MM.1S (cell line): ENCODE results near the gene COMMD4.
"Not testable (repeated sequence)": the region's sequence is repeated elsewhere in the genome, so short reads cannot be mapped to it uniquely, and the experiment has no call there.

Source experiments
- DNase-seq: peaks from one replicate; pipeline ENCODE4 v3.0.0-alpha.2; 2015
- H2AFZ ChIP-seq: fragments of 300-600 bp; sonication (generic); 2 replicates; pipeline ENCODE4 v1.6.0; 2016; ENCODE audit warnings: antibody characterized with exemption, low read length
- H3F3A ChIP-seq: fragments of 300-600 bp; sonication (generic); 2 replicates; pipeline ENCODE4 v1.6.1; 2016; ENCODE audit warnings: mild to moderate bottlenecking, antibody characterized with exemption, low read length, moderate library complexity, mixed read lengths; ENCODE audit not compliant: insufficient read depth
- H3K27ac ChIP-seq: fragments of 300-600 bp; sonication (generic); 2 replicates; pipeline ENCODE4 v1.5.1; 2016; ENCODE audit warnings: mild to moderate bottlenecking, low read length
- H3K27me3 ChIP-seq: fragments of 300-600 bp; sonication (generic); replicated peaks from 2 replicates; pipeline ENCODE4 v1.6.0; 2016; ENCODE audit warnings: low read length; ENCODE audit not compliant: insufficient read depth
- H3K36me3 ChIP-seq: fragments of 300-600 bp; sonication (generic); replicated peaks from 2 replicates; pipeline ENCODE4 v1.6.1; 2016; ENCODE audit warnings: mild to moderate bottlenecking, low read length, mixed read lengths; ENCODE audit not compliant: insufficient read depth
- H3K4me1 ChIP-seq: fragments of 300-600 bp; sonication (generic); 2 replicates; pipeline ENCODE4 v1.6.1; 2016; ENCODE audit warnings: low read length, mixed read lengths
- H3K4me2 ChIP-seq: fragments of 300-600 bp; sonication (generic); 2 replicates; pipeline ENCODE4 v1.6.0; 2016; ENCODE audit warnings: low read depth, low read length
- H3K4me3 ChIP-seq: fragments of 300-600 bp; sonication (generic); 2 replicates; pipeline ENCODE4 v1.5.1; 2016; ENCODE audit warnings: low read length, mixed read lengths
- H3K79me2 ChIP-seq: fragments of 300-600 bp; sonication (generic); 2 replicates; pipeline ENCODE4 v1.6.1; 2016; ENCODE audit warnings: mixed run types, low read length, mixed read lengths
- H3K9ac ChIP-seq: fragments of 300-600 bp; sonication (generic); 2 replicates; pipeline ENCODE4 v1.6.1; 2016; ENCODE audit warnings: low read length, mixed read lengths
- H3K9me2 ChIP-seq: fragments of 300-600 bp; sonication (generic); replicated peaks from 2 replicates; pipeline ENCODE4 v1.6.1; 2016; ENCODE audit warnings: mild to moderate bottlenecking, low read length, mixed read lengths; ENCODE audit not compliant: insufficient read depth
- H3K9me3 ChIP-seq: fragments of 300-600 bp; sonication (generic); replicated peaks from 2 replicates; pipeline ENCODE4 v1.6.1; 2016; ENCODE audit warnings: mild to moderate bottlenecking, low read length, mixed read lengths; ENCODE audit not compliant: insufficient read depth
- H4K20me1 ChIP-seq: fragments of 300-600 bp; sonication (generic); 2 replicates; pipeline ENCODE4 v1.6.1; 2016; ENCODE audit warnings: mild to moderate bottlenecking, low read length, moderate library complexity, mixed read lengths; ENCODE audit not compliant: insufficient read depth
- CTCF ChIP-seq: fragments of 300-600 bp; sonication (generic); IDR thresholded peaks from 2 replicates; pipeline ENCODE4 v1.5.1; 2016; ENCODE audit warnings: antibody characterized with exemption, low read length, mixed read lengths
- EZH2 ChIP-seq: fragments of 300-600 bp; sonication (generic); optimal IDR thresholded peaks from 2 replicates; pipeline ENCODE3; 2017; ENCODE audit warnings: low read depth, mild to moderate bottlenecking, antibody characterized with exemption, low read length, mixed read lengths
- EZH2phosphoT487 ChIP-seq: fragments of 300-600 bp; sonication (generic); IDR thresholded peaks from 2 replicates; pipeline ENCODE4 v1.6.1; 2018; ENCODE audit warnings: antibody characterized with exemption, low read length

Gene COMMD4

GRCh38 chr15:75327491-75327890 lies 8.4 kb upstream of the COMMD4 start:
- H2AFZ ChIP-seq: no peak overlapping the region
- no peaks in the 10 kb centered on the region for H3K4me1 ChIP-seq
- H3K36me3 ChIP-seq: no peaks in the 10 kb centered on the region
- no peaks in the 10 kb centered on the region for H3K79me2 ChIP-seq
- H3K9ac ChIP-seq: no peak overlapping the region
- H3K4me2 ChIP-seq: no peak overlapping the region
- H3K27me3 ChIP-seq: no peaks in the 10 kb centered on the region
- H3K9me3 ChIP-seq: no peaks in the 10 kb centered on the region
- H3K9me2 ChIP-seq: no peaks in the 10 kb centered on the region
- H4K20me1 ChIP-seq: no peaks in the 10 kb centered on the region
- no peak overlapping the region for H3K27ac ChIP-seq
- H3F3A ChIP-seq: no peaks in the 10 kb centered on the region
- no peak for DNase-seq
- TF ChIP-seq EZH2phosphoT487: no peak
- no peak for TF ChIP-seq EZH2
- TF ChIP-seq CTCF: no peak
- H3K4me3 ChIP-seq: no peak overlapping the region

GRCh38 chr15:75328493-75329314 lies 7.2 kb upstream of the COMMD4 start:
- Histone ChIP-seq H3K4me1 (no peaks in the 10 kb centered on the region), H3K36me3 (no peaks in the 10 kb centered on the region), H3K9me3 (no peaks in the 10 kb centered on the region), H3F3A (peaks cover 4% of the 10 kb centered on the region), H3K27ac (no peak overlapping the region), H3K9ac (no peak overlapping the region), H3K4me3 (no peak overlapping the region), H2AFZ (no peak overlapping the region), H3K9me2 (no peaks in the 10 kb centered on the region), H3K4me2 (no peak overlapping the region), H3K27me3 (no peaks in the 10 kb centered on the region), H3K79me2 (no peaks in the 10 kb centered on the region), H4K20me1 (no peaks in the 10 kb centered on the region)
- TF ChIP-seq CTCF (no peak), EZH2 (no peak), EZH2phosphoT487 (no peak)
- DNase-seq: no peak

- no peaks in the 10 kb centered on the region for H3K79me2 ChIP-seq
- no peak overlapping the region for H3K4me3 ChIP-seq
- no peaks in the 10 kb centered on the region for H3K9me2 ChIP-seq
- no peaks in the 10 kb centered on the region for H4K20me1 ChIP-seq
- H2AFZ ChIP-seq: no peak overlapping the region
- no peak overlapping the region for H3K9ac ChIP-seq
- H3K9me3 ChIP-seq: no peaks in the 10 kb centered on the region
- TF ChIP-seq CTCF (no peak), EZH2phosphoT487 (no peak), EZH2 (no peak)
- no peaks in the 10 kb centered on the region for H3K36me3 ChIP-seq
- no peak overlapping the region for H3K4me2 ChIP-seq
- peaks cover 13% of the 10 kb centered on the region for H3F3A ChIP-seq
- no peak overlapping the region for H3K27ac ChIP-seq
- no peaks in the 10 kb centered on the region for H3K27me3 ChIP-seq
- DNase-seq: no peak
- H3K4me1 ChIP-seq: no peaks in the 10 kb centered on the region
Observed at GRCh38 chr15:75329571-75329970, 6.3 kb upstream of the COMMD4 start.

GRCh38 chr15:75332093-75332492 lies 3.8 kb upstream of the COMMD4 start:
- H3K9me2 ChIP-seq, DNase-seq, H3K4me2 ChIP-seq, H3K36me3 ChIP-seq, H3K9me3 ChIP-seq, H3K27ac ChIP-seq, H3K4me3 ChIP-seq, H3K27me3 ChIP-seq, H3K9ac ChIP-seq, H2AFZ ChIP-seq, H4K20me1 ChIP-seq: not testable (repeated sequence)
- peaks cover 10% of the 10 kb centered on the region; the same call in 1 of the 2 replicates for H3K4me1 ChIP-seq
- peaks cover 14% of the 10 kb centered on the region for H3F3A ChIP-seq
- H3K79me2 ChIP-seq: peaks cover 13% of the 10 kb centered on the region

- peaks cover 14% of the 10 kb centered on the region for H3F3A ChIP-seq
- H3K9me2 ChIP-seq, H3K9ac ChIP-seq, H3K36me3 ChIP-seq, H3K27me3 ChIP-seq, H3K4me3 ChIP-seq, H3K9me3 ChIP-seq, H4K20me1 ChIP-seq, H2AFZ ChIP-seq: not testable (repeated sequence)
- peak overlapping the region; percentile 3; the same call in 1 of the 2 replicates for H3K4me2 ChIP-seq
- H3K4me1 ChIP-seq: peaks cover 10% of the 10 kb centered on the region; the same call in 1 of the 2 replicates
- peak overlapping the region; percentile 24; the same call in 1 of the 2 replicates for H3K27ac ChIP-seq
- H3K79me2 ChIP-seq: peaks cover 13% of the 10 kb centered on the region
- peak; percentile 86 for DNase-seq
Observed at GRCh38 chr15:75333654-75334419, 2.0 kb upstream of the COMMD4 start.
